Measurements from ENCODE around the gene JAKMIP1.
"Not testable (repeated sequence)": the region's sequence is repeated elsewhere in the genome, so short reads cannot be mapped to it uniquely, and the experiment has no call there.

JAKMIP1 gene

DNA sequence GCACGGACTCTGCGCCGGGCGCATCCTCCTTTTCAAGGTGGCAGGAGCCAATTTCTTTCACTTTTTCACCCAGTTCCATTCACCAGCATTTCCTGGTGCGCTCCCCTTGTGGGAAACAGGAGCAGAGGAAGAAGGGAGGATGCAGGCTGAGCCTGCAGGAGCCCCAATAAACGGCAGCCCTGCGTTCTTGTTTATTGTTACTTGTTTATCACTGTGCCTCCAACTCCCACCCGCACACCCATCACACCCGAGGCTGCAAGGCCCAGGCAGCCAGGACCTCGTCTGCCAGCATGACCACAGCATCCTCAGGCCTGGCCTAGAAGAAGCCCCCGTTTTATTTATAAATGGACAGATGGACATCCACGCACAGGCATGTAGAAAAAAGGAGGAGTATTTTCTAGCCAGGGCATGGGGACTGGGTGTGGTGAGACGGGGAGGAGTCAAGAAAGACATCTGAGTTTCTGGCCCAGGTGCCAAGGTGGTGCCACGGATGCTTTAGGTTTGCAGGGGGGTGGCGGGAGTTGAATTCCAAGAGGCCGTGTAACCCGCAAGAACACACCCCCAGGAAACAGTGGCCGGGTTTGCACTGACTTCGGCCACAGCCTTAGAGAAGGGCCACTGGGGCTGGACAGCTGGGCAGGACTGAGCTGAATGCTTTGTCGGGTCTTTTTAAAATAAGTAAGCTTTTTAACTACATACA lies 51.7 kb downstream of the JAKMIP1 start:
- no peak for DNase-seq (ENCODE audit: low read depth in 1 of 2, low spot score in 1 of 2)

DNA sequence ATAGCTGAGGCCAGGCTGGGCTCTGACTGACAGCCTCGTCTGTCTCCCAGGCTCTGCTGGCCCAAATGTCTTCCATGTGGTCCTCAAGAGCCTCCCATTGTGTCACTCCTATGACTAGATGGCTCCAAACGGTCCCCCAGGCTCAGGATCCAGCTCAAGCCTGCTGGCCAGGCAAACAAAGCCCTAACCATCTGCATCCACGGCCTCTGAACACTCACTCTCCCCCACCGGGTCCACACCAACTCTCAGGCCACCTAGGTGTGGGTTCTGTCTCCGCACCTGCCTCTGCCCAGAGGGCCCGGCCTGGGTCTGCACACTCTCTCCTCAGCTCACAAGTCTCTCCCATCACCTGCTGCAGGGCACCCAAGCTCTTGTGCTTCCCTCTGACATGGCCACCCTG lies 52.9 kb downstream of the JAKMIP1 start:
- no peak for DNase-seq (ENCODE audit: low read depth in 1 of 2, low spot score in 1 of 2)

DNA sequence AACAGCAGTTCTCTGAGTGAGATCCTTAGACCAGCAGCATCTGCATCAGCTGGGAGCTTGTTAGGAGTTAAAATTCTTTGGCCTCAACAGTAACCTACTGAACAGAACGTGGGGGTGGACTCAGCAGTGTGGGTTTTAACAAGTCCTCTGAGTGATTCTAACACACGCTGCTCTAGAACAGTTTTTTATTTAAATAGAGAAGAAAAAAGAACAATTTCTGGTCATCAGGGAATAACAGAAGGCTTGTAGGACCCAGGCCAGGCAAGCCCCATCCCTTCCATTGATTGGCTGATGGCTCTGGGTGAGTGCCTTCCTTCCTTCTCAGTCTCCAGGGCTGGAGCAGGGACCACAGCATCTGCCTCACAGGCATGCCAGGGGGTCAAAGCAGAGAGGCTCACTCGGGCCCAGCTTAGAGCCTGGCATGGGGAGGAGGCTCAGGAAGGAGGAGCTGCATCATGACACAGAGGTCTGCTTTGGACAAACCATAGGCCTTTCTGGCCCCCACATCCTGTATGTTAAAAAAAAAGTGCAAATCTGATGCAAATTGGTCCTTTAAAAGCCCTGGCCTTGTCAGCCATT lies 56.7 kb downstream of the JAKMIP1 start:
- DNase-seq (ENCODE audit: low read depth in 1 of 2, low spot score in 1 of 2) = no peak

DNA sequence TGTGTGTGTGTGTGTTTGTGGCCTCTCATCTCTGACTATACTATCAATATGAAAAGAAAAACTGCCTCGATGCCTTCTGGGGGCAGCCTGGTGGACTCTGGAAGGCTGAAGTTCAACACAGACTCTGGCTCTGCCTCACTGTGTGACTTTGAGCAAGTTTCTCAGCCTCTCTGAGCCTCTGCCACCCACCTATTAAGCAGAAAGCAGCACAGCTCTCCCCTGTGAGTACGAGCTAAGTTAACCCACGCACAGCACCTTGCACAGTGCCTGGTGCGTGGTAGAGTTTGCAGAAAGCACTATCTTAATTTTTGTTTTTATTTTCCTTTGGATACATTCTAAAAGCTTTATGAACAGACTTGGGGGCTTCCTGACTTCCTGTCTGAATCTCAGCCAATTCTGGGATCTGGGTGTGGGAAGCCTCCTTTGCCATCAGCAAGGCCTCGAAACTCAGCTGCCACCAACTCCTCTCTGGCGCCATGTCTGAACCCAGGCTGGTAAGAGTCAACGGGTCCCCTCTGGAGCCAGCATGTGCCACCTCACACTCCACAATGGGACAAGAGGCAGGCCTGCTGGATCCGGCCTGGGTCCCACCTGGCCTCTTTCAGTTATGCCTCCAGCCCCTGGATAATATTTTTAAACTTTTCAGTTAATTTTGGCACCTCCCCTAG lies 57.3 kb downstream of the JAKMIP1 start:
- DNase-seq (ENCODE audit: low read depth in 1 of 2, low spot score in 1 of 2) = no peak

DNA sequence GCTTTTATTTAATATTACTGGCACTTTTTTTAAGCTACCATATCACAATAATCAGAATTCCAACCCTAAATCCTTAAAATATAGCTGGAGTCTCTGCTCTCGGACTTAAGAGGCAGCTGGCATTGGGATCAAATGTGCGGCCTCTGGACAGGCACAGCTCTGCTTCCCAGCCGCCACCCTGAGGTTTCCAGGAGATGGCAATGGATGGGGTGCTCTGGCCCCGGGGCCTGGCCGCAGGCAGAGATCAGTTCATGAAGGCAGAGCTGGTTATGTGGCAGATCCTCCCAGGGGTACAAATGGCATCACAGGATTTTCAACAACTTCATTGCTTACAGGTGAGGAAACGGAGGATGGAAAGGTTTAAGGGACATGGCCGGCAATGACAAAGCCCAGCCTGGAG lies 57.8 kb downstream of the JAKMIP1 start:
- DNase-seq (ENCODE audit: low read depth in 1 of 2, low spot score in 1 of 2) = no peak

DNA sequence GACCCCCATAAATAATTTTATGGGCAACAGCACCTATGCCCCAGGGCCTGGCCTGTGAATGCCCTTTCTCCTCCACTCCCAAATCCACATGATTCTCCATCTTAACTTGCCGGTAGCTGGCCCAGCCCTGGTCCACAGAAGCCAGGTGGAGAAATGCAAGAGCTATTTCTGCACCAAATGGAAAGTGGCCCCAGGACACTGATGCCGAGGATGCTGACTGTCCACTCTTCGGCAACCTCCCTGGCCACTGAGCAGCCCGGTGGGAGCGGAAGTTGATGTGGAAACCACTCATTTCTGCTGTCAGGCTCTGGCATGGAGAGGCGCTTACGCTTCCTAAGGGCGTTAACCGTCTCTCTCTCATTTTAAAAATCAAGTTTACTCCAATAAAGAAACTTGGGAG lies 58.8 kb downstream of the JAKMIP1 start:
- DNase-seq (ENCODE audit: low read depth in 1 of 2, low spot score in 1 of 2) = no peak

DNA sequence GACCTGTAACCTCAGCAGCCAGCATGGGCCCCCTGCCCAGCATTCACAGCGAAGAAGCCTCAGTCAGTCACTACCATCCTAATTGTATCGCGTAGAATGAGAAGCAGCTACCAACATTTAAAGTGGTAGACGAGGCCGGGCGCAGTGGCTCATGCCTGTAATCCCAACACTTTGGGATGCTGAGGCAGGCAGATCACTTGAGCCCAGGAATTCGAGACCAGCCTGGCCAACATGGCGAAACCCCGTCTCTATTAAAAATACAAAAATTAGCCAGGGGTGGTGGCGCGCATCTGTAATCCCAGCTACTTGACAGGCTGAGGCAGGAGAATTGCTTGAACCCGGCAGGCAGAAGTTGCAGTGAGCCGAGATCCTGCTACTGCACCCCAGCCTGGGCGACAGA lies 59.3 kb downstream of the JAKMIP1 start:
- DNase-seq (ENCODE audit: low read depth in 1 of 2, low spot score in 1 of 2) = not testable (repeated sequence)

DNA sequence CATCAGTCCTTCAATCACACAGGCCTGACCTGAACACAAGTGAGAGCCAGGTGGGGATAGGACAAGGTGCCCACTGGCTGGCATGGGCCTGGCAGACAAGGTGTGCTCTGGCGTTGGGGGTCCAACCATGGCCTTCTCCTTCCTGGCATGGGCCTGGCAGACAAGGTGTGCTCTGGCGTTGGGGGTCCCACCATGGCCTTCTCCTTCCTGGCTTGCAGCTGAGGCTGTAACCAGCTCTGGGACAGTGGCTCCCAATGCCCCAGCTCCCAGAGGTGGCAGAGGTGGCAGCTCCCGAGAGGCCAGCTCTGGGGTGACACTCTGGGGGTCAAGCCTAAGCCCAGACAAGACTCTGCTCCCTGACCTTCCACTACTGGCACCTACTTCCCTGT lies 62.6 kb downstream of the JAKMIP1 start:
- no peak for DNase-seq (ENCODE audit: low read depth in 1 of 2, low spot score in 1 of 2)

DNA sequence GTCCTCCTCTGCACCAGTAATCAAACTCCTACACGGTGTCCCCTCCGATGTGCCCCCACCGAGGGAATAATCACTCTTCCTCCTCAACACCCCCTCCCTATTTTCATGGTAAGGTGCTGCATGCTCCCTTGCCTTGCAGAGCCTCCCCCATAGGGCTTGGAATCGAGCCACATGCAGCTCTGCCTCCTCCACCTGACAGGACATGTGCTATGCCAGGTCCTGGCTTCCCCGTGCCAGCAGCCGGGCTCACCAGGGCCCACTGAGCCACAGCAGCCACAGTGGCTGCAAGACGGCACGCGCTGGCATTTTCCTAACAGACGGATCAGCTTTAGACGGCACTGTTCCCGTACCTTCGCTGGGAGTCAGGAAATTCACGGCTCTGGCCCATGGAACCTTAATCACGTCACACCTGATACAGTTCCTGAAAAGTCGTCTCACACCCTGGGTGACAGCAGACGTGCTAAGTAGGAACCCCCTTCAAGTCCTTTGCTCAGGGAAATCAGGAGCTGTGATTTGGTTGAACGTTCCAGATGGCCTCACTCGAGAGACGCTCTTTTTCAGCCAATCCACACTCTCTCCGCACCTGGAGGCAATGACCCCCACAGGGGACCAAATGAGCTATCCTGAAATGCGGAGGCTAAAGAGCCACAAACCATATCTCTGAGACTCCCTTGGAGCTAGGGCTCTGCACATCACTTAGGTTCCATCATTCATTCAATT lies 63.2 kb downstream of the JAKMIP1 start:
- no peak for DNase-seq (ENCODE audit: low read depth in 1 of 2, low spot score in 1 of 2)

DNA sequence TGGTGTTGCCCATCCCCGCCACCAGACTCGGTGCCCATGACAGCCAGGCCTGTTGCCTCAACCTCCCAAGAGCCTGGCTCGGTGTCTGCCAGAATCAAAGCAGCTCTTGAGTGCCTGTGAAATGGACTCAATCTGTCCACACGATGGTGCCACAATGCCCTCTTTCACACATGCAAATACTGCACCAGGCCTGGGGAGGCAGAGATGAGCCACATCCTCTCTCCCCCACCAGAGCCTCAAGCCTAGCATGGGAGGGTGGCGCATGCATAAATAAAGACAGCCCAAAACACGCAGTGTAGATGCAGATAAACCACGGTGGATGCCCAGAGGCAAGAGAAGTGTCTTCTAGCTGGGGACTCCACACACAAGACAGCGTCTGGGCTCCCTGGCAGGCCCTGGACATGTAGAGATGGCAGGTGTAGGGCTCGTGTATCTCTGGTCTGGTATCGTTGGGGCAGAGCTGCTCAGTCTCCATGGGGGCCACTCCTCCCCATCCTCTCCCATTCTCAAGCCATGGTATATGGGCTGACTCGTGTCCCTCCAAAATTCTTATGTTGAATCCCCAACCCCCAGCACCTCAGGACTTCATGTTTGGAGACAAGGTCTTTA lies 65.6 kb downstream of the JAKMIP1 start:
- no peak for DNase-seq (ENCODE audit: low read depth in 1 of 2, low spot score in 1 of 2)

DNA sequence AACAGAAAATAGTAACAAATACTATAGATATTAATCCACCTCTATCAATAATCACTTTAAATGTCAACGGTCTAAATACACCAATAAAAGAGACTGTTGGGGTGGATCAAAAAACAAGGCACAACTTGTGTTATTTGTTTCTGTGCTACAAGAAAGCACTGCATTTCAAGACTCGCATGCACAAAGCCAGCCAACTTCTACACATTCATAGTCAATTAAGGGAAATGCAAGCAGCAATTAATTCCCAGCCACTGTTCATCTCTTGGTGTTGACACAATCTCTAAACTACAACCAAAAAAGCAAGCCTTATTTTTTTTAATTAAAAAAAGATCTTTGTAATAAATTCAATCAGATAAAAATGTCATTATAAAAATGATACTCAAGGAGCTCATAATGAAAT lies 67.6 kb downstream of the JAKMIP1 start:
- DNase-seq (ENCODE audit: low read depth in 1 of 2, low spot score in 1 of 2) = no peak

DNA sequence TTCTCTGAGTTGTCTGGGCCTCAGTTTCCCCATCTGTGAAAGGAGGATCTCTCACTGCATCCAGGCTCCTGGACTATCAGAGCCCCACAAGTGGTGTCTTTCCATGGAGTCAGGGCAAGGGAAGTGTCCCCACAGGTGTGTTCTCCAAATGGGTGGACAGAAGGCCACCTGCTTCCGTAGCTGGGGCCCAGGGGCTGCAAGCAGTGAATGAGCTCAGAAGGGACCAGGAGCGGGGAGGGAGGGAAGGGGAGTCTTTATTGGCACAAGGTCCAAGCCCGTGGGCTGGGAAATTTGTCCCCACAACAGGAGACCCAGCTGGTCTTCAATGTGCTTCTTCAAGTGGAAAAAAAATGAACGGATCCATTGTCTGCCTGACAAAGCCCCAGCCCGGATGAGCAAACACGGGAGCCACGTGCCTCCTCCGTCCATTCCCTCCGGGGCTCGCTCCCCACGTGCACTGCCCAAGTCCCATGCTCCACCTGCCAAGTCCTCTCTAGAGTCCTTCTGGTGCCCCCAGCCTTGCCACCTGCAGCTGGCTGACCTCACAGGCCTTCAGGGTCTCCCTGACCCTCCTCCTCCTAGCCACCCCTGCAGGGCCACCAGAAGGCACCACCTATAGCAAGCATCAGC lies 72.0 kb downstream of the JAKMIP1 start:
- DNase-seq (ENCODE audit: low read depth in 1 of 2, low spot score in 1 of 2) = no peak

DNA sequence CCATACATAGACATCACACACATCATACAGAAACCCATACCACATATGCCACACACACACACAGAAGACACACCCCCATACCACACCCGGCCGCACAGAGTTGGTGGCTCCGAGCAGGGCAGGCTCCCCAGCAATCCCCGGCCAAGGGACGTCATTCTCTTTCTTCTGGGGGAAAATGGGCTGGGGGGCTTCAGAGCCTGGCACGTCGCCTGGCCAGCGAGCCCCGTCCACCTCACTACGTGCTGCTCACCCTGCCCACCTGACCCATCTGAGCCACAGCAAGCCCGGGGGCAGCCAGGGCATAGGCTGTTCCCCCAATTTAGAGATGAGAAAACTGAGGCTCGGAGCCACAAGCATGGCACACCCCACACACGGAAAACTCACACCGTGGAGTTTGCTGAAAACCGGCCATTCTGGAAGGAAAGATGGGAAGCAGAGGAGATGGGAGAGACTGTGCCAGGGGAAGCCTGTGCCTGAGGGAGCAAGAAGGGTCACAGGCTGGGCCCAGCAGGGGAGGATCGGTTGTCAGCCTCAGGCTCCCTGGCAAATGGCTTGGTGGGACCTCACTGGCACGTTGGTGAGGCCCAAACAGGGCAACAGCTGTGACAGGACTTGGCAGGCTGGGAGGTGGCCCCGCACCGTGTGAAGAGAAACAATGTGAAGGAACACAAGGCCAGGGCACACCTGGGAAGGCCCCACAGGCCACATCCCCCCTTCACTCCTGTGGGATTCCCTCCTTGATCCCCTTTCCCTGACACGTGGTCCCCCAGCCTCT lies 73.2 kb downstream of the JAKMIP1 start:
- no peak for DNase-seq (ENCODE audit: low read depth in 1 of 2, low spot score in 1 of 2)

DNA sequence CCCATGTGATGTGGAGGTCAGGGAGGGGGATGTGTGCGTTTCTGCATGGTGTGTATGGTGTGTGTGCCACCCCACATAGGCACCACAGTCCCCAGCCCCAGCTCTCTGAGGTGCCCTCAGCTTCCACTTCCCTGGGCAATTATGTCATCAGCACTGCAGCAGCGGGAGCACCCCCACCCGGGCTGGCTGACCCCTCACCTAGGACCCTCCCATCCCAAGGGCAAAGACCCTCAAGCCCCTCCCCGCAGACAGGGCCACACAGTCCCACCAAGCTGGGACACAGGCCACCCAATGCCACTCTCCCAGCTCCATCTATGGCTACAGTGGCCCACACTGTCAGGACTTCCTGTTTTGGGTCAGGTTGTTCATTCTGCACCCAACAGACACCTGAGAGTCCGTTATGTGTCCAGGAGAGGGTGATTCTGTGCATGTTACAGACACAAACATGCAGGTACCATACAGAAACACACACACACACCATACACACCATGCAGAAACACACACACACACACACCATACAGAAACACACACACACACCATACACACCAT lies 75.2 kb downstream of the JAKMIP1 start:
- no peak for DNase-seq (ENCODE audit: low read depth in 1 of 2, low spot score in 1 of 2)

DNA sequence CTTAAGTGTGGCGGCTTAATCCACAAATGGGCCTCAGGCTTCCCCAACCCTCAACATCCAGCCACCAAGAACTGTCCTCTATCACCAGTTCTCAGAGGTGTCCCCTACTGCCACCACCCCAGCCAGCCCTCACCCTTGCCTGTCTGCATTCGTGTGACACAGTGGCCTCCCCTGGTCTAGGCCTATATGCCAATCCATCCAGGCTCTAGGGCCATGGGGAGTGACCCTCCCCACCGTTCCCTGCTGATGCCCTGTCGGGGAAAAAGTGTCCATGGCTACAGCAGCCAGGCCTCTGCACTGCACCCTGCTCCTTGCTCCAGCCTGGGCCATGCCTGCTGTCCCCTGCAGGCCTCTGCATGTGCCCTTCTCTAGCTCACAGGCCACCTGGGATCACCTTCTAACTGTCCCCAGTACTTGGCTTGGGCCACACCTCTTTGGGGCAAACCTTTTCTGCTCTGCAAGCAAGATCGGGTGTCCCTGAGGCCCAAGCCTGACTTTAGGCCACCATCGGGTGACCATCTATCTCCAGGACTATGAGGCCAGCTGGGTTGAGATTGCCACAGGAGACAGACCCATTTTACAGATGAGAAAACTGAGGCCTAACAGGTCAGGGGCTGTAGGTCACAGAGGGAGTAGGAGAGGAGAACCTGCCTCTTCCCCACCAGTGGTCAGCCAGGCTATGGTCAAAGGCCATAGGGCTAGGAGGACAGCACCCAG lies 75.8 kb downstream of the JAKMIP1 start:
- DNase-seq (ENCODE audit: low read depth in 1 of 2, low spot score in 1 of 2) = no peak

DNA sequence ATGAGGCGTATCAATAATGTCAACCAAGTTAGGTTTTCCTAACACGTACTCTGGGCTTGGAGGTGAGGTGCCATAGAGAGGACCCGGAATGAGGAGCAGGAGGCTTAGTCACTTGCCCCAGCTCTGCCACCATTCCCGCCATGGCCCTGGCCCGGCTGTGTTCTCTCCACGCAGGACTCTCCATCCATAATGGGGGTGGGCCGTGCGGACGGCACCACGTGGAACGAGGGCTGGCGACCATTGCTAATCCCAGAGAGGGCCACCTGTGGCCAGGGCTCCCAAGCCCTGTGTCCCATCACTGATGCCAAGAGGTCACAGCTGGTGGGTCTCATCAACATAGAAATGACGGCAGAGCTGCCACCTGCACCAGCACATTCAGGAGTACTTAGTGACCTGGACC lies 76.4 kb downstream of the JAKMIP1 start:
- DNase-seq (ENCODE audit: low read depth in 1 of 2, low spot score in 1 of 2) = no peak

DNA sequence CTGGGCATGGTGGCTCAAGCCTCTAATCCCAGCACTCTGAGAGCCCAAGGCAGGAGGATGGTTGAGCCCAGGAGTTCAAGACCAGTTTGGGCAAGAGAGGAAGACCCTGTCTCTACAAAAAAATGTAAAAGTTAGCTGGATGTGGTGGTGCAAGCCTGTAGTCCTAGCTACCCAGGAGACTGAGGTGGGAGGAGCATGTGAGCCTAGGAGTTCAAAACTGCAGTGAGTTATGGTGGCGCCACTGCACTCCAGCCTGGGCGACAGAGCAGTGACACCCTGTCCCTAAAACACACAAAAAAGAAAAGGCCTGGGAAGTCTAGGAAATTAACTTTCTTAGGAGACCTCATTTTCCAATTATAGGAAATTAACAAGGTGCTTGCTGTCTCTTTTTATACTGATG lies 76.8 kb downstream of the JAKMIP1 start:
- no peak for DNase-seq (ENCODE audit: low read depth in 1 of 2, low spot score in 1 of 2)

DNA sequence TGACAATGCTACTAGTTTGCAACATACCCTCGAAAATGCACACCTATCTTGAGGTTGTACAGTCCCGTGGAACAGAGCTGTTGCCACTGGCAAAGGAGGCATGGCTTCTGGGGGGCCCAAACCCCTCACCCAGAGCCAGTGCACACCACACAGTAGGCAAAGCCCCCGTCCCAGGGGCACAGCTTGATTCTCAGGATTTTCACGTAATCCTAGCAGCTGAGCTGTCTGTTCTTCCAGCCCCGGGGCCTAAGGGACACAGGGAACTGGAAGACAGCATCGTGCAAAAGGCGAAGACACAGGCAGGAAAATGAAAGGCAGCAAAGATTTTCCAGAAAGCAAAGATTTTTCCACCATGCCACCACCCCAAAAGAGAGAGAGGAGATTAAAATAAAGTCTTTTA lies 77.2 kb downstream of the JAKMIP1 start:
- no peak for DNase-seq (ENCODE audit: low read depth in 1 of 2, low spot score in 1 of 2)

DNA sequence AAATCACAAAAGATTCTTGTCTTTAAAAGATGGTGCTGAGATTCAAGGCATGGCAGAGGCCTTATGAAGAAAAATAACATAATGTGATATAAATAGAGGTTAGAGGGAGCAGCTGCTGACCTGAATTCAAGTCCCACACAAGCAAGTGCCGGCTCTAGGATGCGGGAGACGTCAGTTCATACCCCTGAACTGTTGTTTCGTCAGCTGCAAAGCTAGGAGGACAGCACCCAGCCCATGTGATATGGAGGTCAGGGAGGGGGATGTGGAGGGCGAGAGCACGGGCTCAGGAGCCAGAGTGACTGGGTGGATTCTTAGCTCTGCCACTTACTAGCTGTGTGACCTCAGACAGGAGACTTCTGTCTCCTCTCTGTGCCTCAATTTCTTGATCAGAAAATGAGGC lies 77.9 kb downstream of the JAKMIP1 start:
- no peak for DNase-seq (ENCODE audit: low read depth in 1 of 2, low spot score in 1 of 2)

DNA sequence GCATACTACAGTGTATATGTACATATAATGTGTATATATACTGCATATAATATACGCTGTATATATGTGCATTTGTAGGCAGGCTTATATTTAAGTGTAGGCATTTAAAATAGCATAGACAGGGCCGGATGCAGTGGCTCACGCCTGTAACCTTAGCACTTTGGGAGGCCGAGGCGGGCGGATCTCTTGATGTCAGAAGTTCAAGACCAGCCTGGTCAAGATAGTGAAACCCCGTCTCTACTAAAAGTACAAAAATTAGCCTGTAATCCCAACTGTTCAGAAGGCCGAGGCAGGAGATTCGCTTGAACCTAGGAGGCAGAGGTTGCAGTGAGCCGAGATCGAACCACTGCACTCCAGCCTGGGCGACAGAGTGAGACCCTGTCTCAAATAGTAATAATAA lies 78.4 kb downstream of the JAKMIP1 start:
- no peak for DNase-seq (ENCODE audit: low read depth in 1 of 2, low spot score in 1 of 2)

Measured in stimulated activated CD4-positive, alpha-beta T cell treated with anti-CD3 and anti-CD28 coated beads, Interleukin-15, amount 100 ng/mL, for 1 hour (primary cell).